Breast epithelium (tissue), 4 donors: ENCODE measurements around the gene SLC6A18. TPM values are rescaled to one million over a fixed set of nuclear protein-coding genes. Genes with fewer than 3 reads are reported as not detected.

Experiments
- DNase-seq, 2 donors: peaks; one replicate each; pipeline ENCODE4 v3.0.0-alpha.2; 2019; ENCODE audit warnings: low spot score in 2 of 2
- H3K27ac ChIP-seq, 2 donors: fragments of 200-600 bp; sonication (generic) in 1 of 2; one replicate each; pipeline ENCODE4 v1.5.1; 2016 to 2019; ENCODE audit warnings: mild to moderate bottlenecking in 1 of 2
- H3K27me3 ChIP-seq, 2 donors: fragments of 200-600 bp; sonication (generic) in 1 of 2; one replicate each; pipeline versions ENCODE4 v1.5.1 to v1.6.0; 2017 to 2019; ENCODE audit warnings: control low read depth in 1 of 2, mild to moderate bottlenecking in 1 of 2
- H3K36me3 ChIP-seq: fragments of 200-600 bp; one replicate; pipeline ENCODE4 v1.5.1; 2019
- H3K4me1 ChIP-seq, 2 donors: fragments of 200-600 bp; sonication (generic); one replicate each; pipeline ENCODE4 v1.5.1; 2016 to 2019; ENCODE audit warnings: control low read depth in 1 of 2
- H3K4me3 ChIP-seq, 3 donors: fragments of 200-600 bp; sonication (generic); 1 replicate in 2 of 3; 2 replicates in 1 of 3; pipeline ENCODE4 v1.5.1; 2016 to 2019; ENCODE audit warnings: mild to moderate bottlenecking in 3 of 3, moderate library complexity in 2 of 3
- H3K9me3 ChIP-seq, 2 donors: fragments of 200-600 bp; sonication (generic) in 1 of 2; one replicate each; pipeline ENCODE4 v1.5.1; 2016 to 2019; ENCODE audit warnings: control low read depth in 1 of 2
- CTCF ChIP-seq, 3 donors: fragments of 450-650 bp; IDR thresholded peaks; one replicate each; pipeline ENCODE4 v1.5.1; 2016 to 2017; ENCODE audit warnings: antibody characterized with exemption in 3 of 3, mild to moderate bottlenecking in 3 of 3, moderate library complexity in 3 of 3
- POLR2A ChIP-seq: fragments of 450-650 bp; IDR thresholded peaks from one replicate; pipeline ENCODE4 v1.6.1; 2016; ENCODE audit warnings: antibody characterized with exemption, mild to moderate bottlenecking, moderate library complexity
- POLR2AphosphoS5 ChIP-seq, 3 donors: sonication (generic); formaldehyde crosslinking; IDR thresholded peaks; one replicate each; pipeline ENCODE4 v1.6.1; 2017; ENCODE audit warnings: antibody characterized with exemption in 3 of 3
- intact Hi-C: fragments of 100-400 bp; cut with DNase I; formaldehyde crosslinking; loops from one replicate; pipeline ENCODE4 v1.15.1; 2023; ENCODE audit warnings: low total_unique reads
- total RNA-seq, 3 donors: library from RNA; depleted of rRNA; stranded (reverse); fragments of >200 nt; gene quantifications; one replicate each; pipeline ENCODE4 v1.1.0, GENCODE V29; 2016

The SLC6A18 gene
- total RNA-seq, 3 donors from 2014 or later = not detected

- H3K27me3 ChIP-seq = peaks cover 0 to 25% of the 10 kb centered on the region in 2 donors
- H3K4me1 ChIP-seq = no peaks in the 10 kb centered on the region
- no peak for TF ChIP-seq POLR2AphosphoS5 (IDR thresholded peaks at IDR 0.05)
- intact Hi-C loops = no loop called here
- H3K9me3 ChIP-seq = no peaks in the 10 kb centered on the region
- DNase-seq = no peak
- no peak overlapping the region for H3K27ac ChIP-seq
- no peaks in the 10 kb centered on the region for H3K36me3 ChIP-seq
- no peak overlapping the region for H3K4me3 ChIP-seq
Observed at GRCh38 chr5:1185629-1186350, 39.4 kb upstream of the SLC6A18 start.

DNA sequence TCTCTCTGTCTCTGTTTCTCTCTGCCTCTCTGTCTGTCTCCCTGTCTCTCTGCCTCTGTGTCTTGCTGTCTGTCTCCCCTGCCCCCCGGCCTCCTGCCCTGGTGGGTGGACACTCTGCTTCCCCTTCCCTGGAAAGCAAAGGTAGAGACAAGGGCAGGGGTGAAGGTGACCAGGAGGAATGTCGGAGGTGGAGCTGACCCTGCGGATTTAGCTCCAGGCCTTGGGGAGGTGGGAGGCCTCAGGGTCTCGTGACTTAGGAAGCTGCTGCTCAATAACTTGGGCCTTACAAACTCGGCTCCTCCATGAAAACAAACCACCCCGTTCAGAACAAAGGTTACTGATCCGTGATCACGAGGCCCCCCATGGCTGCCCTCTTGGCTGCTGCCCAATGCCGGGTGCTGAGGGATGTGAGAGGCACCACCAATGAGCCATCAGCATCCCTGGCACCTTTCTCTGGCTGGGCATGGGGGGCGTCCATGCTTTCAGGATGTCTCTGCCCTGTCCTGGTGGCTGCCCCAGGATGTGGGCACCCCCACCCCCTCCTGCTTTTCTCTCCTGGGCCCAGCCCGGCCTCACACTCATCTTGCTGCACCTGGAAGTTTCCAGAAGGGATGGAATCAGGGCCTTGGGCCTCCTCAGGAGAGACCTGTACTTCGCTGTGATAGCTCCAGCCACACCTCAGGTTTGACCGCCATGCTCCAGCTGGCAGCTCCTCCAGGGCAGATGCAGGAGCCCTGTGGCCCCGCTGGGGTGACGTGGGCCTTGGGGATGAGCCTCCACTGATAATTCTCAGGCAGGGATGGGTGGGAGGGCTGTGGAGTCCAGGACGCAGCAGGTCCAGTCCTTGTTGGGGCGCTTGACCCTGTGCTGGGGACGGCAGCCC, 38.6 kb upstream of the SLC6A18 start:
- Histone ChIP-seq H3K27ac (no peak overlapping the region), H3K4me1 (no peaks in the 10 kb centered on the region), H3K27me3 (peaks cover 0 to 28% of the 10 kb centered on the region in 2 donors), H3K4me3 (no peak overlapping the region), H3K9me3 (no peaks in the 10 kb centered on the region), H3K36me3 (no peaks in the 10 kb centered on the region)
- no peak for DNase-seq
- intact Hi-C loops = no loop called here
- TF ChIP-seq POLR2AphosphoS5 (IDR thresholded peaks at IDR 0.05) (no peak), POLR2A (no peak), CTCF (IDR thresholded peaks at IDR 0.05) (no peak)

DNA sequence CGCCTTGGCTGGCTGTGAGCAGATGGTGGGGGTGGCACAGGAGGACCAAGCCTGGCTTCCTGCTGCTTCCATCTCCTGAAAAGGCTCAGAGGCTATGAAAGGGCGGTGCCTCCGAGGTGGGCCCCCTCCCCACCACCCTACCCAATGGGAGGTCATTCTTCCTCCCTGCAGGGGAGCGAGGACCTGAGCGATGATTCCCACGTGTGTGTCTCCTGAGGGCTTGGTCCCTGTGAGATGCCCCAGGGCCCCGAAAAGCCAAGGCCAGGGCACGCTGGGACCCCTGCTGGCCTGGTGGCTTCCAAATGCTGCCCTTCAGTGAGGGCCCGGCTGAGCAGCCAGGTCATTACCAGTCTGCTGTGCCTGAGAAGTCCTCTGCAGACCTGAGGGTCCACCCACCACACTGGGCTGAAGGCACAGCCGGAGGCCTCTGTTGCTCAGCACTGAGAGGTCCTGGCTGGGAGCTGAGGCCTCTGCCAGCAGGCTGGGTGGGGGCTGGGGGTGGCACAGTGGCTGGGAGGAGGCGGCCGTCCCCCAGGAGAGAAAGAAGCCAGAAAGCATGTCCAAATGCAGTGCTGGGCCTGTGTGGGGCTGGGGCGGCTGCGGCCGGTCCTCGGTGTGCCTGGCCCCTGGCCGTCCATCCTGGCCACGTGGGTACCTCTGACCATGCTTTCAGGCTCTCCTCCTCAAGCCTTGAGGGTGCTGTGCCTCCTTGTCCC, 37.8 kb upstream of the SLC6A18 start:
- peaks cover 0 to 28% of the 10 kb centered on the region in 2 donors for H3K27me3 ChIP-seq
- intact Hi-C loops = no loop called here

DNA sequence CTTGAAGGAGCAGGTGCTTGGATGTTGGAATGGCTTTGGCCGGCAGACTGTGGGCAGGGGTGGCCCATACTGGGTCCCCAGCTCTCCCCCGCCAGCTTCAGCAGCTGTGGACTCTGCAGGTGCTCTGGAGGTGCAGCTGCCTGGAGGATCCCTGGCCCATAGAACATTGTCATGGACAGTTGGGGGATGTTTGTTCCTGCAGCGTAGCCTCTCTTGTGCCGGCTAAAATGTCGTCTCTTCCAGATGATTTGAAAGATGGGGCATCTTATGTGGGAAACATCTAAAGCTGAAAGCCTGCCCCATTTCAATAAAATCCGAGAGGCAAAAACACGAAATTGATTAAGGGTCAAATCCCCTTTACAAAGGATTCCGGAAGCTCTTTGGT, 37.2 kb upstream of the SLC6A18 start:
- intact Hi-C loops = no loop called here
- H3K4me1 ChIP-seq = no peaks in the 10 kb centered on the region
- TF ChIP-seq POLR2AphosphoS5 (IDR thresholded peaks at IDR 0.05) (no peak), POLR2A (no peak), CTCF (IDR thresholded peaks at IDR 0.05) (no peak)

More for the DNA sequence above, 37.8 kb upstream of the SLC6A18 start:
- no peaks in the 10 kb centered on the region for H3K36me3 ChIP-seq
- no peak for DNase-seq
- H3K4me3 ChIP-seq = no peak overlapping the region
- no peaks in the 10 kb centered on the region for H3K9me3 ChIP-seq
- no peak for TF ChIP-seq POLR2A
- TF ChIP-seq POLR2AphosphoS5 (IDR thresholded peaks at IDR 0.05) = no peak
- TF ChIP-seq CTCF (IDR thresholded peaks at IDR 0.05) = no peak
- no peaks in the 10 kb centered on the region for H3K4me1 ChIP-seq
- H3K27ac ChIP-seq = no peak overlapping the region

GRCh38 chr5:1188464-1188863, 36.7 kb upstream of the SLC6A18 start:
- TF ChIP-seq POLR2A (no peak), POLR2AphosphoS5 (IDR thresholded peaks at IDR 0.05) (no peak), CTCF (IDR thresholded peaks at IDR 0.05) (no peak)
- intact Hi-C loops = no loop called here

More for the DNA sequence above, 37.2 kb upstream of the SLC6A18 start:
- H3K4me3 ChIP-seq = no peak overlapping the region
- DNase-seq = no peak
- no peaks in the 10 kb centered on the region for H3K36me3 ChIP-seq
- H3K27ac ChIP-seq = no peak overlapping the region
- H3K27me3 ChIP-seq = peaks cover 0 to 28% of the 10 kb centered on the region in 2 donors
- H3K9me3 ChIP-seq = no peaks in the 10 kb centered on the region

More at GRCh38 chr5:1188464-1188863, 36.7 kb upstream of the SLC6A18 start:
- no peak for DNase-seq
- Histone ChIP-seq H3K36me3 (no peaks in the 10 kb centered on the region), H3K27me3 (peaks cover 0 to 28% of the 10 kb centered on the region in 2 donors), H3K4me3 (no peak overlapping the region), H3K27ac (no peak overlapping the region), H3K9me3 (no peaks in the 10 kb centered on the region), H3K4me1 (no peaks in the 10 kb centered on the region)
